Measurements from ENCODE around the gene DDX6.
"Not testable (repeated sequence)": the region's sequence is repeated elsewhere in the genome, so short reads cannot be mapped to it uniquely, and the experiment has no call there.

The DDX6 gene

DNA sequence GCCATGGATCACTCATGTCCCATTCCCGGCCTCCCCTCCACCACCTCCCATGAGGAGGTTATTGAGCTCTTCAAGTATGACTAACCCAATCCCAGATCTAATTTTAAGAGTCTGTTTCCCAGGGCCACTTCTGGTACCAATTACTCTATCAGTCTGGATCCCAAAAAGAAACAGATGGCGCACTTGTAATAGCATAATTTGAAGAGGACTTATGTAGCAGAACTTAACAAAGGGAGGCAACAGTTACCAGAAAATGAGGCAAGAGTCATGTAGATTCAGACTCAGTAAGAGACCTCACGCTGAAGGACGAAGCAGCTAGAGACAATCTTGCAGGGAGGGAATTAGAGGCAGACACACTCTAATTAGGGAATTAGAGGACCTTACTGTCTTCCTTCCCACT, 46.9 kb downstream of the DDX6 start:
- no peak for DNase-seq (ENCODE audit: low read depth in 2 of 2)

- no peak for DNase-seq (ENCODE audit: low read depth in 2 of 2)
These were observed 48.7 kb downstream of the DDX6 start for GRCh38 chr11:118742304-118742703.

GRCh38 chr11:118740892-118741291, 50.1 kb downstream of the DDX6 start:
- no peak for DNase-seq (ENCODE audit: low read depth in 2 of 2)

DNA sequence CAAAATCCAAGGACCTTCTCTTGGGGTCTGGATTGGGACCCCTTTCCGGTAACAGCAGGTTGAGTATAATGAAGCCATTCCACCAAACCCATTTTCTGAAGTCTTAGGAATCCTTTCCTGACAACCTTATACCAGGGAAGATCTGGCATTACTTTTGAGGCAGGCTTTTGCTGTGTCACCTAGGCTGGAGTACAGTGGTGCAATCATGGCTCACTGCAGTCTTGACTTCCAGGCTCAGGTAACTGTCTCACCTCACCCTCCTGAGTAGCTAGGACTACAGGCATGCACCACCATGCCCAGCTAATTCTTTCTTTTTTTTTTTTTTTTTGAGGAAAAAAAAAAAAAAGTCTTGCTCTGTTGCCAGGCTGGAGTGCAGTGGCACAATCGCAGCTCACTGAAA, 55.8 kb downstream of the DDX6 start:
- no peak for DNase-seq (ENCODE audit: low read depth in 2 of 2)

DNA sequence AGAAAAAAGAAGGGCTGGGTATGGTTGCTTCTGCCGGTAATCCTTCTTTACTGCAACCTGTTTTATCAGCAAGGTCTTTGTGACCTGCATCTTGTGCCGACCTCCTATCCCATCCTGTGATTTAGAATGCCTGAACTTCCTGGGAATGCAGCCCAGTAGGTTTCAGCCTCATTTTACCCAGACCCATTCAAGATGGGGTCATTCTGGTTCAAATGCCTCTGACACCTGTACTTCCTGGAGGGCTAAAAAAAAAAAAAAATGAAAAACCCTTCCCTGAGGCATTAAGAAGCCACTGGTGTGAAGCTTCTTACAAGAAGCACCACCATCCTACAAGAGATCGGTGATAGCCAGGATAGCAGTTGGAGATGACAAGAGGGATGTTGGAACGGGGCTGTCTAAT, 56.9 kb downstream of the DDX6 start:
- no peak for DNase-seq (ENCODE audit: low read depth in 2 of 2)

- DNase-seq (ENCODE audit: low read depth in 2 of 2): not testable (repeated sequence)
These were observed 61.2 kb downstream of the DDX6 start for GRCh38 chr11:118729753-118730152.

- not testable (repeated sequence) for DNase-seq (ENCODE audit: low read depth in 2 of 2)
These were observed 62.9 kb downstream of the DDX6 start for GRCh38 chr11:118728112-118728511.

GRCh38 chr11:118727721-118728066, 63.3 kb downstream of the DDX6 start:
- not testable (repeated sequence) for DNase-seq (ENCODE audit: low read depth in 2 of 2)

DNA sequence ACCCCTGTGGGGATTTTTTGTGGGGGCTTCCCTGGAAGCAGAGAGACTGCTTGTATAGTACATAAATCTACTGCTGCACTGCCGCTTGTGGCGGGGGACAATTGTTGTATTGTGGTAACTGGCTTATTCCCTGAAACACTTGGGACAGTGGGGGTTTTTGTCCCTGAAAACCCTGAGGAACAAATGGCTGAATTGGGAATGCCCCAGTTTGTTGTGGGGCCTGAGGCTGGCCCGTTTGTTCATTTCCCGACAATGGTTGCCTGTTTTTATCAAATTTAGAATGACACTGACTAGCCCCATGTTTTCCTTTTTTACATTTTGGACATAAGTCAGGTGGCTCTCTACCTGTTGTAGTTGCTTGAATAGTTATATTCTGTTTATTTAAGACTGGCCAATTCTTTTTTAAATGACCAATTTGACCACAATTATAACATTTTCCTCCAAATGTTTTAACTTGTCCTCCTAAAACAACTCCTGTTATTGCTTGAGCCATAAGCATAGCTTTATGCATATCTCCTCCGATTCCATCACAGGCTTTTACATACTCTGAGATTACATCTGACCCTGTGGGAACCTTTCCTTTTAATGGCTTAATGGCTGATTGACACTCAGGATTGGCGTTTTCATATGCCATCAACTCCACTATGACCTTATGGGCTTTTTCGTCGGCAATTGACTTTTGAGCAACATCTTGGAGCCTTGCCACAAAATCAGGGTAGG, 63.8 kb downstream of the DDX6 start:
- DNase-seq (ENCODE audit: low read depth in 2 of 2): not testable (repeated sequence)

DNA sequence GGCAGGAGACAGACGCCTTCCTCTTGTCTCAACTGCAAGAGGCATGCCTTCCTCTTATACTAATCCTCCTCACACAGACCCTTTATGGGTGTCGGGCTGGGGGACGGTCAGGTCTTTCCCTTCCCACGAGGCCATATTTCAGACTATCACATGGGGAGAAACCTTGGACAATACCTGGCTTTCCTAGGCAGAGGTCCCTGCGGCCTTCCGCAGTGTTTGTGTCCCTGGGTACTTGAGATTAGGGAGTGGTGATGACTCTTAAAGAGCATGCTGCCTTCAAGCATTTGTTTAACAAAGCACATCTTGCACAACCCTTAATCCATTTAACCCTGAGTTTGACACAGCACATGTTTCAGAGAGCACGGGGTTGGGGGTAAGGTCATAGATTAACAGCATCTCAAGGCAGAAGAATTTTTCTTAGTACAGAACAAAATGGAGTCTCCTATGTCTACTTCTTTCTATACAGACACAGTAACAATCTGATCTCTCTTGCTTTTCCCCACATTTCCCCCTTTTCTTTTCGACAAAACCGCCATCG, 69.4 kb downstream of the DDX6 start:
- DNase-seq (ENCODE audit: low read depth in 2 of 2): not testable (repeated sequence)

GRCh38 chr11:118720740-118721139, 70.2 kb downstream of the DDX6 start:
- DNase-seq (ENCODE audit: low read depth in 2 of 2): not testable (repeated sequence)

GRCh38 chr11:118720078-118720477, 70.9 kb downstream of the DDX6 start:
- not testable (repeated sequence) for DNase-seq (ENCODE audit: low read depth in 2 of 2)

DNA sequence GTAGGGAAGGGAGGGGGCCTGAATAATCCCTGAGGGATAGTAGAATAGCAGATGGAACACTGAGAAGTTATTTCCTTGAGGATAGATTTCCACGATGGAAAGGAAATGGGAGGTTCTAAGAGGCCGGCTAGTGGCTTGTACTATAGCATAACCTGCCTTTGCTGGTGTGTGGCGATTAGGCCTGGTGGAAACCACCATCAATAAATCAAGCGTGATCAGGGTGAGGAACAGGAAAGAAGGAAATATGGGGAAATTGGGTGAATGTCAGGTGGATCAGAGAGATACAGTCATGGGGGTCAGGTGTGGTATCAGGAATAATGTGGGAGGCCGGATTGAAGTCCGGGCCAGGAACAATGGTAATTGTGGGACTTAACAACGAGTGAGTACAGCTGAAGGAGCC, 72.4 kb downstream of the DDX6 start:
- not testable (repeated sequence) for DNase-seq (ENCODE audit: low read depth in 2 of 2)

GRCh38 chr11:118717733-118718132, 73.2 kb downstream of the DDX6 start:
- not testable (repeated sequence) for DNase-seq (ENCODE audit: low read depth in 2 of 2)

- DNase-seq (ENCODE audit: low read depth in 2 of 2): not testable (repeated sequence)
These were observed 73.7 kb downstream of the DDX6 start for GRCh38 chr11:118717221-118717620.

DNA sequence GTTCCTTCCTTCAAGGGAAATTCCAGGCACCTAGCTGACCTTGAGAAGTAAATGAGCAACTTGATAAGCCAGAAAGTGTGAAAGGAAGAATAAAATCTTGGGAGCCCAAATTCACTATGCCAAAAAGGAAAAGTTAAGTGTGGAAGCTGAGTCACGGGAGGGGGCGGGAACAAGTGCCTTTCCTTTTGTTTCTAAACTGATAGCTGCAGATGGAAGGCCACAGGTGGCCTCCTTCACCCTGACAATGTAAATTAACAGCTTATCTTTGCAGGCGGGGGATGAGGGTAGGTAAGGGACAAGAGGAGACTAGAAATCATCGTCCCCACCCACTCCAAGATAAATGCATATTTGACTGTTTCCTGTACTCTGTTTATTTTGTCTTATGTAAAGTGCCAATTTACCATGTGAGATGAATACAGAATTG, 75.1 kb downstream of the DDX6 start:
- DNase-seq (ENCODE audit: low read depth in 2 of 2): no peak

- DNase-seq (ENCODE audit: low read depth in 2 of 2): no peak
These were observed 75.6 kb downstream of the DDX6 start for GRCh38 chr11:118715245-118715831.

DNA sequence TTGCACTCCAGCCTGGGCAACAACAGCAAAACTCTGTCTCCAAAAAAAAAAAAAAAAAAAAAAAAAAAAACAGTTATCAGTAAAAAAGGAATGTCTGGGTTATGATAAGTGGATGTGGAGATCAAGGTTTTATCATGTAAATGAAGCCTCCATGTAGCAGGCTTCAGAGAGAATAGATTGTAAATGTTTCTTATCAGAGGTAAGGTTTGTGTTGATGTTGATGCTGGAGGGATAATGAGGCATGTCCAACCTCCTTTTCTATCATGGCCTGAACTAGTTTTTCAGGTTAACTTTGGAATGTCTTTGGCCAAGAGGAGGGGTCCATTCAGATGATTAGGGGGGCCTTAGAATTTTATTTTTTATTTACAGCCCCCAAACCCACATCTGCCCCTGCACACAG, 76.1 kb downstream of the DDX6 start:
- no peak for DNase-seq (ENCODE audit: low read depth in 2 of 2)

- DNase-seq (ENCODE audit: low read depth in 2 of 2): not testable (repeated sequence)
These were observed 76.5 kb downstream of the DDX6 start for GRCh38 chr11:118714416-118714815.

GRCh38 chr11:118708296-118708695, 82.7 kb downstream of the DDX6 start:
- no peak for DNase-seq (ENCODE audit: low read depth in 2 of 2)

DNA sequence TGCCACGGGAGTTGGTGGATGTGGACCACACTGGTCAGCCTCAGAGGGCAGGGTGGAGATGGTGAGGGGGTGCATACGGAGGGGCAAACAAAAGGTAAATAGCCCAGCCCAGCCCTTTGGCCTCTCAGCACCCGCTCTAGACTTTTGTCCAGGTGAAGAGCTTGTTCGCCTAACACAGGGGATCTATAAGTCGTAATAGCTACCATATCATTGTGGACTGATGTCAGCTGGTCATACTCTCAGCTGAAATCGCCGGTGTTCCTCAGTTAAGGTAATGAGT, 84.5 kb downstream of the DDX6 start:
- no peak for DNase-seq (ENCODE audit: low read depth in 2 of 2)

GRCh38 chr11:118705791-118706545, 85.0 kb downstream of the DDX6 start:
- no peak for DNase-seq (ENCODE audit: low read depth in 2 of 2)

Measured in stimulated activated CD4-positive, alpha-beta T cell treated with anti-CD3 and anti-CD28 coated beads, Interleukin-12 subunit alpha, Interleukin-12 subunit beta, amount 100 ng/mL, for 24 hours (primary cell).